ENCODE results near the gene NPPC. TPM values are rescaled to one million over a fixed set of nuclear protein-coding genes. Genes with fewer than 3 reads are reported as not detected.

NPPC gene
- total RNA-seq, 1 donor from 2014 or later: 0.66 TPM

DNA sequence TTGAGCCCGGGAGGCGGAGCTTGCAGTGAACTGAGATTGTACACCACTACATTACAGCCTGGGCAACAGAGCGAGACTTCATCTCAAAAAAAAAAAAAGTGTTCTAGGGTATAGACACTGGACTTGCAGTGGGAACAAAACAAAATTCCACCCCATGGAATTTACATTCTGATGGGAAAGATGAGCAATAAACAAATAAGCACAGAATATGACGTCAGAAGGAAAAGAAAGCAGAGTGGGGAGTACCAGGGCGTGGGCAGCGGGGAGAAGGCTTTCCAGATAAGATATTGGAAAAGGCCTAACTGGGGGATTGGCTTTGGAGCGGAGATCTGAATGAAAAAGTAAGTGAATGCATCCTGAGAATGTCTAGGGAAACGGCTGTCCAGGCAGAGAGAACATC, 17.6 kb downstream of the NPPC start:
- Histone ChIP-seq H3K9ac (ENCODE audit: low read length) (no peak overlapping the region), H2AFZ (ENCODE audit: low read depth, low read length) (no peak overlapping the region), H3K9me3 (ENCODE audit: insufficient read depth, low read depth, low read length) (no peaks in the 10 kb centered on the region), H3K4me2 (ENCODE audit: low read length) (no peak overlapping the region), H3K79me2 (ENCODE audit: insufficient read depth, low read length) (no peaks in the 10 kb centered on the region), H3K4me3 (ENCODE audit: insufficient read depth, low read depth, low read length) (no peak overlapping the region), H3K4me1 (ENCODE audit: insufficient read depth, low read length) (no peaks in the 10 kb centered on the region), H4K20me1 (ENCODE audit: insufficient read depth, low read length) (no peaks in the 10 kb centered on the region), H3K27me3 (ENCODE audit: insufficient read depth, low read length) (no peaks in the 10 kb centered on the region), H3K27ac (ENCODE audit: low read depth, low read length) (no peak overlapping the region), H3K36me3 (ENCODE audit: insufficient read depth, low read length) (no peaks in the 10 kb centered on the region)
- Mint-ChIP-seq H3K4me3 (ENCODE audit: unreplicated experiment) (no peak overlapping the region), H3K36me3 (ENCODE audit: low read depth, unreplicated experiment) (no peaks in the 10 kb centered on the region), H3K9me3 (ENCODE audit: unreplicated experiment) (no peaks in the 10 kb centered on the region), H3K4me1 (ENCODE audit: low read depth, unreplicated experiment) (no peaks in the 10 kb centered on the region), H3K27me3 (ENCODE audit: low read depth, unreplicated experiment) (peaks cover 41% of the 10 kb centered on the region), H3K27ac (ENCODE audit: unreplicated experiment) (peak overlapping the region; percentile 42)
- no peak for TF ChIP-seq EZH2 (IDR thresholded peaks at IDR 0.05; ENCODE audit: insufficient read depth, low read length)
- TF ChIP-seq, protein P1, sequence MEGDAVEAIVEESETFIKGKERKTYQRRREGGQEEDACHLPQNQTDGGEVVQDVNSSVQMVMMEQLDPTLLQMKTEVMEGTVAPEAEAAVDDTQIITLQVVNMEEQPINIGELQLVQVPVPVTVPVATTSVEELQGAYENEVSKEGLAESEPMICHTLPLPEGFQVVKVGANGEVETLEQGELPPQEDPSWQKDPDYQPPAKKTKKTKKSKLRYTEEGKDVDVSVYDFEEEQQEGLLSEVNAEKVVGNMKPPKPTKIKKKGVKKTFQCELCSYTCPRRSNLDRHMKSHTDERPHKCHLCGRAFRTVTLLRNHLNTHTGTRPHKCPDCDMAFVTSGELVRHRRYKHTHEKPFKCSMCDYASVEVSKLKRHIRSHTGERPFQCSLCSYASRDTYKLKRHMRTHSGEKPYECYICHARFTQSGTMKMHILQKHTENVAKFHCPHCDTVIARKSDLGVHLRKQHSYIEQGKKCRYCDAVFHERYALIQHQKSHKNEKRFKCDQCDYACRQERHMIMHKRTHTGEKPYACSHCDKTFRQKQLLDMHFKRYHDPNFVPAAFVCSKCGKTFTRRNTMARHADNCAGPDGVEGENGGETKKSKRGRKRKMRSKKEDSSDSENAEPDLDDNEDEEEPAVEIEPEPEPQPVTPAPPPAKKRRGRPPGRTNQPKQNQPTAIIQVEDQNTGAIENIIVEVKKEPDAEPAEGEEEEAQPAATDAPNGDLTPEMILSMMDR (IDR thresholded peaks at IDR 0.05; ENCODE audit: insufficient read depth, low read depth, low read length): no peak
- DNase-seq (ENCODE audit: low read depth) (no peak), FAIRE-seq (no peak)

DNA sequence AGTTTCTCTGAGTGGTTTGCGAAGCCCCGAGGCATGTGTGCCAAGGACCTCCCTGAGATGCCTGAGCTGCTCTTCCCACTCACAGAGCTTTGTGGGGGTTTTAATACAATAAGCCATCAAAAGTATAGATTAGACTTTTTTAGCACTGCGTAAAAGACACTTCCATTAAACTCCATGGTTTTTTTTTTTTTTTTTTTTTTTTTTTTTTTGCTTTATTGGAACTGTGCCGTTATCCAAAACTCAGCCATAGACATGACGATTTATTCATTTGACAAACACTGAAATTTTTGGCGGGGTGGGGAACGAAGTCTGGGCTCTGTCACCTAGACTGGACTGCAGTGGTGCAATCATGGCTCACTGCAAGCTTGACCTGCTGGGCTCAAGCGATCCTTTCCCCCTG, 18.4 kb downstream of the NPPC start:
- Histone ChIP-seq H3K4me2 (ENCODE audit: low read length) (no peak overlapping the region), H3K4me3 (ENCODE audit: insufficient read depth, low read depth, low read length) (no peak overlapping the region), H3K27ac (ENCODE audit: low read depth, low read length) (no peak overlapping the region), H3K9me3 (ENCODE audit: insufficient read depth, low read depth, low read length) (no peaks in the 10 kb centered on the region), H4K20me1 (ENCODE audit: insufficient read depth, low read length) (no peaks in the 10 kb centered on the region), H3K36me3 (ENCODE audit: insufficient read depth, low read length) (no peaks in the 10 kb centered on the region), H2AFZ (ENCODE audit: low read depth, low read length) (no peak overlapping the region), H3K9ac (ENCODE audit: low read length) (no peak overlapping the region), H3K4me1 (ENCODE audit: insufficient read depth, low read length) (no peaks in the 10 kb centered on the region), H3K27me3 (ENCODE audit: insufficient read depth, low read length) (no peaks in the 10 kb centered on the region), H3K79me2 (ENCODE audit: insufficient read depth, low read length) (no peaks in the 10 kb centered on the region)
- TF ChIP-seq, protein P1 (IDR thresholded peaks at IDR 0.05; ENCODE audit: insufficient read depth, low read depth, low read length): no peak
- TF ChIP-seq EZH2 (IDR thresholded peaks at IDR 0.05; ENCODE audit: insufficient read depth, low read length): no peak
- DNase-seq (ENCODE audit: low read depth) (no peak), FAIRE-seq (no peak)
- H3K36me3 Mint-ChIP-seq (ENCODE audit: low read depth, unreplicated experiment): no peaks in the 10 kb centered on the region
- no peaks in the 10 kb centered on the region for H3K9me3 Mint-ChIP-seq (ENCODE audit: unreplicated experiment)
- H3K4me1 Mint-ChIP-seq (ENCODE audit: low read depth, unreplicated experiment): no peaks in the 10 kb centered on the region
- peaks cover 35% of the 10 kb centered on the region for H3K27me3 Mint-ChIP-seq (ENCODE audit: low read depth, unreplicated experiment)
- H3K27ac Mint-ChIP-seq (ENCODE audit: unreplicated experiment): no peak overlapping the region
- no peak overlapping the region for H3K4me3 Mint-ChIP-seq (ENCODE audit: unreplicated experiment)

DNA sequence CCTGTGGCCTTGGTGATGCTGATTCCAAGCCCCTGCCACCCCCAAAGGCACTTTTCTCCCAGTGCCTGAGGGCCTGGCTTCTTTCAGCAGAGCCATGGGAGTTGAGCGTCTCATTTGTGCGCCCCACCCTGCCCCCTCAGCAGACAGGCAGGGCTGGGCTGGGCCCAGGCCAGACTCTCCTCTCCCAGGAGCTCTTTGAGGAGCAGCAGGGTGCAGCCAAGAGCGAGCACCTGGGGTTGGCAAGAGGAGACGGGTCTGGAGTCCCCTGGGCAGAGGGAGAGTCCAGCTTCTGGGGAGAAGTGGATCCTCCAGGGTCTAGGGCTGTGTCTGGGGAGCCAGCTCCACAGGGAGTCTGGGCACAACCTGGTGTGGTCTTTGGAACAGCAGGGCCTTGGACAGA, 21.2 kb downstream of the NPPC start:
- FAIRE-seq (no peak), DNase-seq (ENCODE audit: low read depth) (no peak)
- H2AFZ ChIP-seq (ENCODE audit: low read depth, low read length): no peak overlapping the region

More for the DNA sequence above, 21.2 kb downstream of the NPPC start:
- H3K36me3 ChIP-seq (ENCODE audit: insufficient read depth, low read length): no peaks in the 10 kb centered on the region
- H3K9ac ChIP-seq (ENCODE audit: low read length): no peak overlapping the region
- H3K79me2 ChIP-seq (ENCODE audit: insufficient read depth, low read length): no peaks in the 10 kb centered on the region
- H3K4me3 ChIP-seq (ENCODE audit: insufficient read depth, low read depth, low read length): no peak overlapping the region
- no peaks in the 10 kb centered on the region for H4K20me1 ChIP-seq (ENCODE audit: insufficient read depth, low read length)
- peaks cover 2% of the 10 kb centered on the region for H3K9me3 ChIP-seq (ENCODE audit: insufficient read depth, low read depth, low read length)
- no peak overlapping the region for H3K27ac ChIP-seq (ENCODE audit: low read depth, low read length)
- Mint-ChIP-seq H3K27ac (ENCODE audit: unreplicated experiment) (no peak overlapping the region), H3K4me1 (ENCODE audit: low read depth, unreplicated experiment) (no peaks in the 10 kb centered on the region), H3K27me3 (ENCODE audit: low read depth, unreplicated experiment) (peaks cover 30% of the 10 kb centered on the region), H3K36me3 (ENCODE audit: low read depth, unreplicated experiment) (no peaks in the 10 kb centered on the region), H3K9me3 (ENCODE audit: unreplicated experiment) (no peaks in the 10 kb centered on the region), H3K4me3 (ENCODE audit: unreplicated experiment) (no peak overlapping the region)
- no peaks in the 10 kb centered on the region for H3K4me1 ChIP-seq (ENCODE audit: insufficient read depth, low read length)
- TF ChIP-seq, protein P1 (IDR thresholded peaks at IDR 0.05; ENCODE audit: insufficient read depth, low read depth, low read length): no peak
- TF ChIP-seq EZH2 (IDR thresholded peaks at IDR 0.05; ENCODE audit: insufficient read depth, low read length): no peak
- no peak overlapping the region for H3K4me2 ChIP-seq (ENCODE audit: low read length)
- H3K27me3 ChIP-seq (ENCODE audit: insufficient read depth, low read length): peaks cover 3% of the 10 kb centered on the region

All from astrocyte (in vitro differentiated cells and primary cell).